SJCRH30 (cell line): ENCODE data around the gene ABHD17A. TPM values are rescaled to one million over a fixed set of nuclear protein-coding genes. Genes with fewer than 3 reads are reported as not detected.

Experiments
- DNase-seq, 2 experiments: peaks; one replicate each; pipeline ENCODE4 v3.0.0-alpha.2; 2015 to 2020
- H3K27ac ChIP-seq: fragments of 250-450 bp; sonication (Bioruptor Pico); 2 replicates; pipeline ENCODE4 v1.5.1; 2020; ENCODE audit warnings: mild to moderate bottlenecking, moderate library complexity
- H3K27me3 ChIP-seq: fragments of 250-450 bp; sonication (Bioruptor Pico); 2 replicates; pipeline ENCODE4 v1.5.1; 2020; ENCODE audit warnings: mild to moderate bottlenecking, moderate library complexity
- H3K36me3 ChIP-seq: fragments of 250-450 bp; sonication (Bioruptor Pico); 2 replicates; pipeline ENCODE4 v1.5.1; 2020; ENCODE audit warnings: mild to moderate bottlenecking, moderate library complexity
- H3K4me1 ChIP-seq: fragments of 250-450 bp; sonication (Bioruptor Pico); 2 replicates; pipeline ENCODE4 v1.5.1; 2020; ENCODE audit warnings: mild to moderate bottlenecking, moderate library complexity
- H3K4me3 ChIP-seq: fragments of 250-450 bp; sonication (Bioruptor Pico); 2 replicates; pipeline ENCODE4 v1.5.1; 2020; ENCODE audit warnings: mild to moderate bottlenecking, moderate library complexity
- H3K9me3 ChIP-seq: fragments of 250-450 bp; sonication (Bioruptor Pico); replicated peaks from 2 replicates; pipeline ENCODE4 v1.5.1; 2020; ENCODE audit warnings: mild to moderate bottlenecking, moderate library complexity
- total RNA-seq: library from RNA; depleted of rRNA; stranded (reverse); fragments of >200 nt; shearing (Covaris generic); gene quantifications from 2 replicates; pipeline ENCODE4 v1.2.3, GENCODE V29; 2014

ABHD17A gene
- total RNA-seq, 1 experiment from 2014 or later = 39.2 TPM

DNA sequence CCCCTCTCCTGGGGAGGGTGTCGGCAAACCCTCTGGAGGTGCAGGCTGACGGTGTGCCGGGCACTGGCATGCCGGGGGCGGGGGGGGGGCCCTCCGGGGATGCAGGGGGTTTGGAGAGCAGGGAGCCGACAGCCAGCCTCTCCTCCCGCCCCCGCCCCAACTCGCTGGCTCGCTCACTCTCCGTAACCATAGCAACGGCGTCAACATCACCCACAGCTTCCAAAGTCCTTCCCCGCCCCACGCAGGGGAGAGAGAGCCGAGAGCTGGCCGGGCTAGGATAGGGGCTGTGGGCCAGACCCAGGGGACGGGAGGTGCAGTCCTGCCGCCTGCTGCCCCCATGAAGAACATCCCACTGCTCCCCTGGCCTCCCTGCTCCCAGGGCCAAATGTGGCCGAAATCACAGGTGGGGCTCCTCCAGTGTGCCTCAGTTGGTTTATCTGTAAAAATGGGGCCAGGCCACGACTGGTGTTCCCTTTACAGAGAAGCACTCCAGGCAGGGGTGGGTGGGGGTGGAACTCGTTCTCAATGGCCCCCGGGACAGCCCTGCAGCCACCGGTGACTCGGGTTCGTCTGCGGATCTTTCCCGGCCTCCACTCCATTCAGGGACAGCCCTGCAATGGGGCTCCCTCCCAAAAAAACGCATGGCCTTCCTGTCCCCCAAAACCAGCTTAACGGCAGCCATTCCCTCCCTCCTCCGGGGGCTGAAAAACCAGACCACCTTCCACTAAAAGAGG is 25.1 kb downstream of the ABHD17A start:
- Histone ChIP-seq H3K4me1 (peaks cover 10% of the 10 kb centered on the region), H3K36me3 (no peaks in the 10 kb centered on the region), H3K9me3 (no peaks in the 10 kb centered on the region), H3K27me3 (no peaks in the 10 kb centered on the region), H3K4me3 (no peak overlapping the region), H3K27ac (no peak overlapping the region)
- peak; percentile 62 to 65 for DNase-seq

DNA sequence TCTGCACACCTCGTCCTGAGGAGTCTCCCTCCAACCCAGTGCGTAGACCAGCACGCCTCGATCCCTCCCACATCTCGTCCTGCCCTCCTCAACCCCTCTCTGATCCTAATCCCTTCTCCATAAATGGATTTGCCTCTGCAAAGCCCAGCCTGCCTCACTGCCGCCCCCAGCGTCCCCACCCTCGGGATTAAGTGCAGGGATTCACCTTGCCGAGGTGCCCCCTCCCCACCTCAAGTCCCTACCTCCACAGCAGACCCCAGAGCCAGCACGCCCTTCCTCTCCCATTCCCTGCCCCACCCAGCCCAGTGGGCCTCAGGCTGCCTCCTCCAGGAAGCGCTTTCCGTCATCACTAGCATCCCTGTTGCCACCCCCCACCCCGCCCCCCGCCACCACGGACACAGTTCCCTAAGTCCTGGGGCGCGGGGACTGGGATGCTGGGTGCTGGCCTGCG is 25.9 kb downstream of the ABHD17A start:
- Histone ChIP-seq H3K4me3 (no peak overlapping the region), H3K36me3 (no peaks in the 10 kb centered on the region), H3K4me1 (peaks cover 15% of the 10 kb centered on the region), H3K27me3 (no peaks in the 10 kb centered on the region), H3K9me3 (no peaks in the 10 kb centered on the region), H3K27ac (no peak overlapping the region)
- DNase-seq = no peak

DNA sequence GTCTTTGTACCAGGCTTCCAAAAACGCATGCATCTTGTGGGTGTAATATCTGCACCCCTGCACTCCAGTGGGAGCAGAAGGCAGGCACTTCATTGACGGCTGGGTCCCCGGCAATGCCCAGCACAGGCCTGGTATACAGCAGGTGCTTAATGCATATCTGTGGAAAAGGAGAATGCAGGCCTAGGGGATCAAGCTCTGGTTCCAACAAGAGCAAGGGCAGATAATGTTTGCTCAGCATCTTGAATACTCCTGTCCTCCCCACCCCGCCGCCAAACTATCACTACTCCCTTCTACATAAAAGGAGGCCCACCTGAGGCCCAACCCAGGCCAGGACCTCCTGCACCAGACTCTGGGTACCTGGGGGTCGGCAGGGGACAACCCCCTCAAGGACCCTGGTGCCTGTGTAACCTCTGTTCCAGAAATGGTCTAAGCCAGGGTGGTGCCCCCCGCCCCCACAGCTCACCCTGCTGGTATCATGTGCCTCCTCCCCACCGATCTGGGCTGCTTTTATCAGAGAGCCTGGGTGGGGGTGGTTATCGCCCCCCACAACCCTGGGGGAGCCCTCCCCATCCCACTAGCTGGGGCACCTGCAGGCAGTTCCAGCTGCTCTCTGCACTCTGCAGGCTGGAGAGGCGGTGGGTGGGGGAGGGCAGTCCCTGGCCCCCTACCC is 26.7 kb downstream of the ABHD17A start:
- H3K27me3 ChIP-seq = no peaks in the 10 kb centered on the region
- no peak overlapping the region for H3K27ac ChIP-seq
- H3K36me3 ChIP-seq = no peaks in the 10 kb centered on the region
- DNase-seq = no peak
- H3K9me3 ChIP-seq = no peaks in the 10 kb centered on the region
- H3K4me1 ChIP-seq = peaks cover 15% of the 10 kb centered on the region
- H3K4me3 ChIP-seq = no peak overlapping the region

DNA sequence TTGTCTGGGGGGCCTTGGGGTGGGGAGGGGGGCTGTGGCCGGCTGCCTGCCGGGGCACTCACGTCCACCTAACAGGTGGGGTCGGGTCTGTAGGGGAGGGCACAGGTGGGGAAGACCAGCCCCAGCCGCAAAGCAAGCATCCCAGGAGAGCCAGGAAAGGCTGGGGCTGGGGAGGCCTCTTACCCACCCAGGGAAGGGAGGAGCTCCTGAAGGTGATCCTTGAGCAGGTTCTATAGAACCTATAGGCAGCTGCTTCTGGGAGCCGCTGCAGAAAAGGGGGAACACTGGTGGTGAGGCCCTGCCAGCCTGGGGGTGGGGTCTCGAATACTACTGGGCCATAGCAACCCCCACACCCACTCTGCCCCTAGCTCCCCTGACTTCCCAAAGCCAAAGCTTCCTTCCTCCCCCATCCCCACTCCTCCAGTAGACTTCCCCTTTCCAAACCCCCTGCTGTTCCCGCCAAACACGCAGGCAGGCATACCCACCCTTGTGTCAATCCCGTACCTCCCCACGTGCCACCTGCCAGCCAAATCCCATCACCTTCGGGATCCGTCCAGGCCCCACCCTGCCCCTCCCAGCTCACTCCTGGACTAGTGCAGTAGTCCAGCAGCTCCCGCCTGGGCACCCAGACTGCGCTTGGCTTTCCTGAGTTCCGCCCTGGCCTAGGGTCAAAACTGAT is 27.5 kb downstream of the ABHD17A start:
- Histone ChIP-seq H3K4me3 (peak overlapping the region; percentile 65), H3K9me3 (no peaks in the 10 kb centered on the region), H3K27me3 (no peaks in the 10 kb centered on the region), H3K36me3 (no peaks in the 10 kb centered on the region), H3K4me1 (peaks cover 15% of the 10 kb centered on the region), H3K27ac (peak overlapping the region; percentile 56)
- DNase-seq = no peak

DNA sequence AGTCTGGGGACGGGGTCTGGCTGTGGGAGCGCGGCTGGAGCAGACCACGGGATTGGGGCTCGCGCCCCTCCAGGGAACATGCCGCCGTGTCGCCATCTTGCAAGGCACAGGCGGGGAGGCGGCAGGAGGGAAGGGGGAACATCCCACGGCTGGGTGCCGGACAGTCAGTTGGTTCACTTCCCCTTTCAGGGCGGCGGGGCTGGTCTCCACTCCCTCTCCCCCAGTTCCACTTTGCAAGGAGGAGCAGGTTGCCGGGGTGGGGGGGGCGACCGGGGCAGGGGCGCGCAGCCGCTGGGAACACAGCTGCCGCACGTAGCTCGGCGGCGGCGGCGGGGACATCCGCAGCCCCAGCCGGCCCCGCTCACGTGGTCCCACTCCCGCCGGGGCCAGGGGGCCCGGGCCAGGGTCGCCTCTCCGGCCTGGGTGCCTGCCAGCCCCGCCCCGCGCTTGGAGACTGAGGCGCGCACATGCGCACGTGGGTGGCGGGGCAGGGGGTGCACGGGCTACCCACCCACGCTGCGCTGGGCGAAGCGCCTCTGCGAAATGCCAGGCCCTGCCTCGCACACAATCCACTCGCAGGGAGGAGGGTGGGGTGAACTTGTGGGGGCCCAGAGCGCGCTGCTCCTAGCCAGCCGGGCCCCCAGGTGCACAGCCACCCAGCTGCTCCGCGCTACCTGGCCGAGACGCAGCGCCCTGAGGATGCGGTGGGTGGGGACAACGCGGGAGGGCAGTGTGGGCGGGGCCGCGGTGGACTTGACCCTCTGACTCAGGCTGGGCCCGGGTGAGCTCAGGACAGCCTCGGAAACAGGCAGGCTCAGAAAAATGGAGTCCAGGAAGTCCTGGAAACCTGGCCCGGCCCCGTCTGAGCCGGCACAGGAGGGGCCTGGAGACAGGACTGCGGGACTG is 28.3 kb downstream of the ABHD17A start:
- DNase-seq = peak; percentile 56 to 64
- Histone ChIP-seq H3K4me3 (peak overlapping the region; percentile 65), H3K36me3 (no peaks in the 10 kb centered on the region), H3K4me1 (peaks cover 15% of the 10 kb centered on the region), H3K27ac (peak overlapping the region; percentile 56), H3K9me3 (no peaks in the 10 kb centered on the region), H3K27me3 (no peaks in the 10 kb centered on the region)

DNA sequence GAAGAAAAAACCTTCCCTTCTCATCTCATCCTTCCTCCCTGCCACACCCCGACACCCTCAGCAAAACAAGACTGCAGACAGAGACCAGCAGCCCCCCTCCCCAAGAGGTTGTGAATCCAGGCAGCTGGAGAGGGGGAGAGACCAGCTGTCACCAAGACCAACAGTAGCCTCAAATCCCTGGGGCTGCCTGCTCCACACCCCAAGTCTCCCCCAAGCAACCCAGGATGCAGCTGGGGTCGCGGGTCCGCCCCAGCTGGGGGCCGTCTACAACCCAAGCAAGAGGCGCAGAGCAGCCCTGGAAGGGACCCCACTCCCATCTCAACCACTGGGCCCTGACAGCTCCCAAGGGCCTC is 29.0 kb downstream of the ABHD17A start:
- H3K4me1 ChIP-seq = peaks cover 15% of the 10 kb centered on the region
- no peaks in the 10 kb centered on the region for H3K27me3 ChIP-seq
- no peaks in the 10 kb centered on the region for H3K36me3 ChIP-seq
- H3K4me3 ChIP-seq = peak overlapping the region; percentile 65
- H3K27ac ChIP-seq = peak overlapping the region; percentile 56
- H3K9me3 ChIP-seq = no peaks in the 10 kb centered on the region
- DNase-seq = peak; percentile 49 to 57

DNA sequence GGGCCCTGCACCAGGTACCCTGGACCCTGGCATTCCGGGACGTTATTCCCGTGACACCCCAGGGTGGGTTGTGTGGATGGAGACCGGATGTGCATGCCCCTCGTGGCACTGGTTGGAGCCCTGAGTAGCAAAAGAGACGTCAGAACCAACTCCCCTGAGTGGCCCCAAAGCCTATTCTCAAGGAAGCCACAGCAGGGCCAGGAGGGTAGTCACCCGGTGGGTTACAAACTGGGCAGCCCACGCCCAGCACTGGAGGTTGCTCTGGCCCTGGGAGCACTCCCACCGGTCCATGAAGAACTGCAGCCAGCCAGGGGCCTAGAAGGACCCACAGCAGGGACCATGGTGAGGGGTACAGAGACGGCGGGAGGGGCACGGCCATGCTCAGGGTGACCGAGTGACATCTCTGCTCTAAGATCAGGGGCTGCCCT is 29.5 kb downstream of the ABHD17A start:
- H3K4me3 ChIP-seq = peak overlapping the region; percentile 65
- DNase-seq = no peak
- H3K4me1 ChIP-seq = peaks cover 15% of the 10 kb centered on the region

DNA sequence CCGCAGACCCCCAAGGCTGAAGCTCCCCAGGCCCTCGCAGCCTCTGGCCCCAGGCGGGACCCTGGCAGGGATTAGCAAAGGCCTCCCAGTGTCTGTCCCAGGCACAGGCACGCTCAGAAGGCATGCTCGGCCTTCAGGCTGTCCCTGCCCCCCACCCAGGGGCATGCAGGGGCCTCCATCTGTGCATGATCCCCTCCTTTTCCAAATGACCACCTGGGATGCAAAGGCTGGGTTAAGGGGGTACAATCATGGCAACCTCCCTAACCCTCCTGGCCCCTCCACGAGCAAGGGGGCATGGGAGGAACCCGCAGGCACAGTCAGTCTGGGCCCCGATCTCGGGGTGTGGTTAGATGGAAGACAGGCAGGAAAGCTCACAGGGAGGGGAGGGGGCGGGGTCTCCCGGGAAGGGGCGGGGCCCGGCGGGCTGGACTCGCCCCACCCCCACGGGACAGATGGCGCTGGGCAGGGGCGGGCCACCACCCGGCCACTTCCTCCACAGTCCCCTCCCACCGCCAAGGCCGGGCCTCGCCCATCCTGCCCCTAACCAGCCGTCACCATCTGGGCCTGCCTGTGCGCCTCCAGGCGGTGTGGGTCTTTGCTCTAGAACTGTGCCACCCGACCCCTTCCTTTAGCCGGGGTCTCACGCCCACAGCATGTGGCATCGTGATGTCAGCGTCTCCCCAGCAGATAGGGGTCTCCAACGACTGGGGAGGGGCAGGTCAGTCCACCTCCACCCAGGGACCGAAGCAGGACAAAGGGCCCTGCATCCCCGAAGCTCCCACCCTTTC is 30.1 kb downstream of the ABHD17A start:
- DNase-seq = peak; percentile 90 to 92
- peak overlapping the region; percentile 56 for H3K27ac ChIP-seq
- peak overlapping the region; percentile 65 for H3K4me3 ChIP-seq
- no peaks in the 10 kb centered on the region for H3K9me3 ChIP-seq
- no peaks in the 10 kb centered on the region for H3K36me3 ChIP-seq
- H3K27me3 ChIP-seq = no peaks in the 10 kb centered on the region
- peaks cover 15% of the 10 kb centered on the region for H3K4me1 ChIP-seq

More for the DNA sequence above, 29.5 kb downstream of the ABHD17A start:
- no peaks in the 10 kb centered on the region for H3K36me3 ChIP-seq
- no peaks in the 10 kb centered on the region for H3K9me3 ChIP-seq
- no peaks in the 10 kb centered on the region for H3K27me3 ChIP-seq
- peak overlapping the region; percentile 56 for H3K27ac ChIP-seq

DNA sequence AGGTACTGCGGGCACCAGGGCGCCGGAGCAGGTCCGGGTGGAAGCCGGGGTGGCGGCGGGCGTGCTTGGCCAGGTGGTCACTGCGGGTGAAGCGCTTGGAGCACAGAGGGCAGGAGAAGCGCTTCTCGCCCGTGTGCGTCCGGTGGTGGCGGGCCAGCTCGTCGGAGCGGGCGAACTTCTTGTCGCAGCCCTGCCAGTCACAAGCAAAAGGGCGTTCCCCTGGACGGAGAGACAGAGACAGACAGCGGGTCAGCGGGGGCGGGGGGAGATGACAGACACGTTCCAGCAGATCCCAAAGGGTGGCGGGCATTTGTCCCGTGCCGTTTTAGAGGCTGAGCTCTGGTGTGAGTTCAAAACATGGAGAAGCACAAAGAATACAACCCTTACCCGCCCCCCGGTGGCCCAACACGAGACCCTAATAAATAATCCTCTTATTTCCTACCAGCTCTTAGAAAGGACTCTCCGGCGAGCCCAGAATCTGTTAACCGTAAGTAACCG is 30.7 kb downstream of the ABHD17A start:
- Histone ChIP-seq H3K4me3 (no peak overlapping the region), H3K9me3 (no peaks in the 10 kb centered on the region), H3K27me3 (no peaks in the 10 kb centered on the region), H3K27ac (no peak overlapping the region), H3K36me3 (no peaks in the 10 kb centered on the region), H3K4me1 (peaks cover 15% of the 10 kb centered on the region)
- no peak for DNase-seq

DNA sequence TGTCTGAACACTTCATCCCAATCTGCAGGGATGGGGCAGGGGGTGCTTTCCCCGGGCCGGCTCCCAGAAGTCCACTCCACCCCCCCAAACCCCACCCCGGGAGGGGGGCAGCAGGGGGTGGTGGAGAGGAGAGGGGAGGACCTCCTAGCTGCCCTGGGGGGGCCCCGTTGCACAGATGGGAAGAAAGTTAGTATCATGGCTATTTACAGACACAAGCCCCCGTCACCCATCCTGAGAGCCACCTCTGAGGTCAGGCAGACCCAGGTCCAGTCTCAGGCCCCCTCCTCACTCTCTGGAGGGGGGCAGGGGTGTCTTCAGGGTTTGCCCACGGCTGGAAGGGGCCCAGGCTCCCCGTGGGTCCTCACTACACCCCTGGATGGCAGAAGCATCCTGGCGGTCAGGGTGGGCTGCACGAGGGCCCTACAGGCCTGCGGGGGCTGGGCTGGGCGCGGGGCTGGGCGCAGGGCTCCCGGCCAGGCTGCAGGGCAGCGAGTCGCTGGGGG is 31.2 kb downstream of the ABHD17A start:
- no peak overlapping the region for H3K4me3 ChIP-seq
- H3K4me1 ChIP-seq = peaks cover 15% of the 10 kb centered on the region
- H3K27me3 ChIP-seq = no peaks in the 10 kb centered on the region
- H3K36me3 ChIP-seq = no peaks in the 10 kb centered on the region
- no peak overlapping the region for H3K27ac ChIP-seq
- no peak for DNase-seq
- H3K9me3 ChIP-seq = no peaks in the 10 kb centered on the region

DNA sequence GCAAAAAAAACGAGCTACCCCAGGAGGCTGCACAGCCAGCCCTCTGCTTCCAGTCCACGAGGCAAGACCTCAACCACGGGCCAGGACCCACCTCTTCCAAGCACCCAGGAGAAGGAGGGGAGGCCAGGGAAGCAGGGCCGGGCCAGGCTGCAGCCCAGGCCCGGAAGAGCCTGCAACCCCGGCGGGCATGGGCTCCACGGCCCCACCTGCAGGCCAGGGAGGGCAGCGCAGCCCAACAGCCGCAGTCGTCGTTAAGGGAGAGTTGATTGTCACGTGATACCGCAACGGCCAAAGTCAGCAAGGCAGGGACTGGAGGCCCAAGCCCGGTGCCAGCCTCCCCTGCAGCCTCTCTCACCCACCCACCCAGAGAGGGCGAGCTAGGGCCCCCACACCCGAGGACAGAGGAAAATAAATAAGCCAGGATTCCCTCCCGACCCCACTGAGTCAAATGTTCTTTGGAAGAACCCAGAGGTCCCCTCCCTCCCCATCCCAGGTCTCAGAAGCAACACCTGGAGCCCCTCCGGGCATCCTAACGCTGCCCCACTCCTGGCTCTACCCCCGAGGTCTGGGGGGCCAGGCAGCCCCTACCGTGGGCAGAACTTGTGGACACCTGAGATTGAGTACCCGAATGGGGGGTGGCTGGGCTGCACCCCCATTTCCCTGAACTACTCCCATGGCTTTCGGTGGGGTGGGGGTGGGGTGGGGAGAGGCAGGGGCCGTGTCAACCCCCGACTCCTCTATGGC is 31.8 kb downstream of the ABHD17A start:
- H3K9me3 ChIP-seq = no peaks in the 10 kb centered on the region
- no peaks in the 10 kb centered on the region for H3K36me3 ChIP-seq
- no peaks in the 10 kb centered on the region for H3K27me3 ChIP-seq
- peak; percentile 78 to 84 for DNase-seq
- peaks cover 15% of the 10 kb centered on the region for H3K4me1 ChIP-seq
- H3K27ac ChIP-seq = no peak overlapping the region
- no peak overlapping the region for H3K4me3 ChIP-seq

DNA sequence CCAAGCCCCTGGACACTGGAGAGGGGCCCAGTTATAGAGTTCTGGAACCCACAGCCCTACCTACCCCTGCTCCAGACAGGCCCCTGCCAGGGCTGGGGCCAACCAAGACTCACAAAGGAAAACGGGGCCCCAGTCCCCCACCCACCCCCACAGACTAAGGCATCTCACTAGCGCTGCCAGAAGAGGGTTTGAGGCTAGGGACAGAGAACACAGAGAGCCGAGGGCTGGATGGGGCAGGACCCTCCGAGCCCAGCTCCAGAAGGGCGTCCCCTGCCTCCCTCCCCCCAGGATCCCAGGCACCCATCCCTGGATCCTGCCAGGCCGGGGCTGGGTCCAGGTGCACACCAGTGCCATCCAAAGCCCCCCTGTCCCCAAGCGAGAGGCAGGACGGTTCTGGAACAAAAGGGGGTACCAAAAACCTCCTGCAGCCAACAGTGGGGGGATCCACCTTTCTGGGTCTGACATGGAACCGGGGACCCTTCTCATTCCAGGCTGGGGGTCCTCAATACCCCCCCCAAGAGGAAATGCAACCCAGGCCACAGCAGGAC is 32.6 kb downstream of the ABHD17A start:
- no peak overlapping the region for H3K27ac ChIP-seq
- no peak for DNase-seq
- peaks cover 14% of the 10 kb centered on the region for H3K4me1 ChIP-seq
- H3K27me3 ChIP-seq = no peaks in the 10 kb centered on the region
- no peaks in the 10 kb centered on the region for H3K36me3 ChIP-seq
- no peaks in the 10 kb centered on the region for H3K9me3 ChIP-seq
- no peak overlapping the region for H3K4me3 ChIP-seq
